ENCODE measurements around the gene NPEPL1. TPM values are rescaled to one million over a fixed set of nuclear protein-coding genes. Genes with fewer than 3 reads are reported as not detected.

Gene NPEPL1
- total RNA-seq, 1 experiment from 2014 or later = 18.1 TPM

- TF ChIP-seq CTCF (IDR thresholded peaks at IDR 0.05; ENCODE audit: unreplicated experiment) = no peak
- Mint-ChIP-seq H3K36me3 (ENCODE audit: insufficient read depth, unreplicated experiment) (peaks cover 45% of the 10 kb centered on the region), H3K27me3 (ENCODE audit: unreplicated experiment) (no peaks in the 10 kb centered on the region), H3K4me3 (ENCODE audit: low read depth, unreplicated experiment) (no peak overlapping the region), H3K9me3 (ENCODE audit: low read depth, unreplicated experiment) (no peaks in the 10 kb centered on the region), H3K4me1 (ENCODE audit: low read depth, unreplicated experiment) (peaks cover 3% of the 10 kb centered on the region), H3K27ac (ENCODE audit: unreplicated experiment) (no peak overlapping the region)
- BruUV-seq (replicated peaks) = no TSS peak
- CTCF ChIA-PET = interaction anchor here (0.6 kb wide), 1 partner anchor 367 kb away, joined by 4 read pairs; no protein-coding TSS in a partner anchor
- no peak for DNase-seq
- intact Hi-C loops (cut with micrococcal nuclease; ENCODE audit: unreplicated experiment) = no loop called here
These were observed 27.7 kb upstream of the NPEPL1 start for GRCh38 chr20:58664883-58665282.

- peaks cover 52% of the 10 kb centered on the region for H3K36me3 Mint-ChIP-seq (ENCODE audit: insufficient read depth, unreplicated experiment)
- no TSS peak for BruUV-seq (replicated peaks)
- no peak overlapping the region for H3K27ac Mint-ChIP-seq (ENCODE audit: unreplicated experiment)
- CTCF ChIA-PET = no interaction called here
- DNase-seq = no peak
- no peaks in the 10 kb centered on the region for H3K9me3 Mint-ChIP-seq (ENCODE audit: low read depth, unreplicated experiment)
- no peak for TF ChIP-seq CTCF (IDR thresholded peaks at IDR 0.05; ENCODE audit: unreplicated experiment)
- H3K27me3 Mint-ChIP-seq (ENCODE audit: unreplicated experiment) = no peaks in the 10 kb centered on the region
- H3K4me1 Mint-ChIP-seq (ENCODE audit: low read depth, unreplicated experiment) = no peaks in the 10 kb centered on the region
- intact Hi-C loops (cut with micrococcal nuclease; ENCODE audit: unreplicated experiment) = no loop called here
- H3K4me3 Mint-ChIP-seq (ENCODE audit: low read depth, unreplicated experiment) = no peak overlapping the region
These were observed 27.0 kb upstream of the NPEPL1 start for GRCh38 chr20:58665606-58666005.

- Mint-ChIP-seq H3K4me1 (ENCODE audit: low read depth, unreplicated experiment) (no peaks in the 10 kb centered on the region), H3K4me3 (ENCODE audit: low read depth, unreplicated experiment) (no peak overlapping the region), H3K36me3 (ENCODE audit: insufficient read depth, unreplicated experiment) (peaks cover 49% of the 10 kb centered on the region), H3K27ac (ENCODE audit: unreplicated experiment) (no peak overlapping the region), H3K27me3 (ENCODE audit: unreplicated experiment) (no peaks in the 10 kb centered on the region), H3K9me3 (ENCODE audit: low read depth, unreplicated experiment) (no peaks in the 10 kb centered on the region)
- DNase-seq = no peak
- intact Hi-C loops (cut with micrococcal nuclease; ENCODE audit: unreplicated experiment) = no loop called here
- BruUV-seq (replicated peaks) = no TSS peak
- CTCF ChIA-PET = interaction anchor here (1.2 kb wide), 1 partner anchor 15 kb away, joined by 9 read pairs; the partner anchor contains the start of gene STX16
- TF ChIP-seq CTCF (IDR thresholded peaks at IDR 0.05; ENCODE audit: unreplicated experiment) = no peak
These were observed 25.9 kb upstream of the NPEPL1 start for GRCh38 chr20:58666702-58667101.

GRCh38 chr20:58667975-58668374, 24.6 kb upstream of the NPEPL1 start:
- H3K27me3 Mint-ChIP-seq (ENCODE audit: unreplicated experiment) = no peaks in the 10 kb centered on the region
- no peaks in the 10 kb centered on the region for H3K4me1 Mint-ChIP-seq (ENCODE audit: low read depth, unreplicated experiment)
- no peak overlapping the region for H3K4me3 Mint-ChIP-seq (ENCODE audit: low read depth, unreplicated experiment)
- no peak for TF ChIP-seq CTCF (IDR thresholded peaks at IDR 0.05; ENCODE audit: unreplicated experiment)
- intact Hi-C loops (cut with micrococcal nuclease; ENCODE audit: unreplicated experiment) = no loop called here
- H3K9me3 Mint-ChIP-seq (ENCODE audit: low read depth, unreplicated experiment) = no peaks in the 10 kb centered on the region
- H3K27ac Mint-ChIP-seq (ENCODE audit: unreplicated experiment) = no peak overlapping the region
- CTCF ChIA-PET = interaction anchor here (1.2 kb wide), 1 partner anchor 9 kb away, joined by 3 read pairs; no protein-coding TSS in a partner anchor
- BruUV-seq (replicated peaks) = no TSS peak
- H3K36me3 Mint-ChIP-seq (ENCODE audit: insufficient read depth, unreplicated experiment) = peaks cover 55% of the 10 kb centered on the region
- DNase-seq = no peak

All from Calu3 (cell line).